BE2C (cell line): ENCODE measurements around the gene KSR2.

Experiments used
- DNase-seq: peaks from one replicate; pipeline ENCODE4 v3.0.0-alpha.2; 2020
- H3K27me3 ChIP-seq: fragments of 250-450 bp; sonication (Bioruptor Pico); 2 replicates; pipeline ENCODE4 v1.5.1; 2020; ENCODE audit warnings: mild to moderate bottlenecking
- H3K36me3 ChIP-seq: fragments of 250-450 bp; sonication (Bioruptor Pico); 2 replicates; pipeline ENCODE4 v1.5.1; 2020; ENCODE audit warnings: mild to moderate bottlenecking
- H3K4me1 ChIP-seq: fragments of 250-450 bp; sonication (Bioruptor Pico); 2 replicates; pipeline ENCODE4 v1.5.1; 2020
- H3K4me3 ChIP-seq: 2 replicates; pipeline ENCODE4 v1.5.1; 2011; ENCODE audit warnings: low read depth, low read length
- H3K9me3 ChIP-seq: fragments of 250-450 bp; sonication (Bioruptor Pico); 2 replicates; pipeline ENCODE4 v1.5.1; 2020
- TF ChIP-seq, protein P1 (sequence below): IDR thresholded peaks from 2 replicates; pipeline ENCODE4 v1.5.1; 2012; ENCODE audit warnings: mild to moderate bottlenecking, low read depth, low read length

The KSR2 gene

DNA sequence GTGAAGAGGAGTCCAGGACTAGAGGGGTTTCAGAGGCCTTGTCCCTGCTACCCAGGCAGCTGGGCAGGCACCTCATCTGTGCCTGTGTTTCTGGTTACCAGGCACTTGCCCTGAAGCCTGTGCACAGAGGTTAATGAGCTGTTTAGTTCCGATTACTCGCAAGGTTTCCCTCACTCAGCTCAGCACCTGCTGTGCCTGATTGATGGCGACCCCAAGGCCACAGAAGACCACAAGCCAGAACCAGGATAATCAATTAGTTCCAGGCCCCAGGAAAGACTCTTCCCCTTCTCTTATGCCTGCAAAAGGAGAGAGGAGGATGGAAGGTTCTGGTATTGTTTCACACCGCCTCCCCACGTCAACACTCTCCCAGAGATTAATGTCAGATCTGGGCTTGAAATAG, 518.6 kb downstream of the KSR2 start:
- H3K27me3 ChIP-seq, result no peaks in the 10 kb centered on the region
- H3K9me3 ChIP-seq, result no peaks in the 10 kb centered on the region
- DNase-seq, result no peak
- H3K36me3 ChIP-seq, result no peaks in the 10 kb centered on the region
- no peak overlapping the region for H3K4me3 ChIP-seq
- no peaks in the 10 kb centered on the region for H3K4me1 ChIP-seq
- TF ChIP-seq, protein P1, sequence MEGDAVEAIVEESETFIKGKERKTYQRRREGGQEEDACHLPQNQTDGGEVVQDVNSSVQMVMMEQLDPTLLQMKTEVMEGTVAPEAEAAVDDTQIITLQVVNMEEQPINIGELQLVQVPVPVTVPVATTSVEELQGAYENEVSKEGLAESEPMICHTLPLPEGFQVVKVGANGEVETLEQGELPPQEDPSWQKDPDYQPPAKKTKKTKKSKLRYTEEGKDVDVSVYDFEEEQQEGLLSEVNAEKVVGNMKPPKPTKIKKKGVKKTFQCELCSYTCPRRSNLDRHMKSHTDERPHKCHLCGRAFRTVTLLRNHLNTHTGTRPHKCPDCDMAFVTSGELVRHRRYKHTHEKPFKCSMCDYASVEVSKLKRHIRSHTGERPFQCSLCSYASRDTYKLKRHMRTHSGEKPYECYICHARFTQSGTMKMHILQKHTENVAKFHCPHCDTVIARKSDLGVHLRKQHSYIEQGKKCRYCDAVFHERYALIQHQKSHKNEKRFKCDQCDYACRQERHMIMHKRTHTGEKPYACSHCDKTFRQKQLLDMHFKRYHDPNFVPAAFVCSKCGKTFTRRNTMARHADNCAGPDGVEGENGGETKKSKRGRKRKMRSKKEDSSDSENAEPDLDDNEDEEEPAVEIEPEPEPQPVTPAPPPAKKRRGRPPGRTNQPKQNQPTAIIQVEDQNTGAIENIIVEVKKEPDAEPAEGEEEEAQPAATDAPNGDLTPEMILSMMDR, result no peak

DNA sequence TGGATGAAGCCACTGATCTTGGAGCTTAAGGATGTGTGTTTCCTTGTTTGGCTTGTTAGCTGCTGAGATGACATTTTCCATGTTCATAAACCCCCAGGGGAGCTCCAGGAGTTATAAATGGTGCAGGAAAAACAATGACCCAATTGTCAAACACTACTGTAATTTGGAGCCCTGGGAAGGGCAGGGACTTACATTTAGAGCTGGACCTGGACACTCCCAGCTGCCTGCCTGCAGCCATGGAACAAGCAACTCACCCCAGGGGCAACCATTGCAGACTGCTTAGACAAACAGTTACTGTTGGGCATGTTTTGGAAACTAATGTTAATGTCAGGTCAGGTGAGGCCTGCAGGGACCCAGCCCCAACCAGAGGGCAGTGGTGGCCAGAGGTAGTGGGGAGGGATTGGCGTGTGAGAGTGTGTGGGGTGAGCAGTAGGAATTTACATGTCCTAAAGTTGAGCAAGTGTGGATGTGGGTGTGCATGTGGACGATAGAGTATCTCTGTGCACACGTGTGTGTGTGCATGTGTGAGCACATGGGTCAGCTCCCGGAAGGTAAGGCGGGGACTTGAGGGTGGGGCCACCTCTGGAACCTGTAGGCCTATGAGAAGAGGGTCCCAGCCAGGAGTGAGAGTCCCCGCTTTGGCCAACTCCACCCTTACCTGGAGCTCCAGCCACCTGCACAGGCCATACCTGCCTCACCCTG, 521.0 kb downstream of the KSR2 start:
- Histone ChIP-seq H3K9me3 (no peaks in the 10 kb centered on the region), H3K36me3 (no peaks in the 10 kb centered on the region), H3K4me3 (no peak overlapping the region), H3K4me1 (no peaks in the 10 kb centered on the region), H3K27me3 (no peaks in the 10 kb centered on the region)
- no peak for DNase-seq
- TF ChIP-seq, protein P1, result no peak

DNA sequence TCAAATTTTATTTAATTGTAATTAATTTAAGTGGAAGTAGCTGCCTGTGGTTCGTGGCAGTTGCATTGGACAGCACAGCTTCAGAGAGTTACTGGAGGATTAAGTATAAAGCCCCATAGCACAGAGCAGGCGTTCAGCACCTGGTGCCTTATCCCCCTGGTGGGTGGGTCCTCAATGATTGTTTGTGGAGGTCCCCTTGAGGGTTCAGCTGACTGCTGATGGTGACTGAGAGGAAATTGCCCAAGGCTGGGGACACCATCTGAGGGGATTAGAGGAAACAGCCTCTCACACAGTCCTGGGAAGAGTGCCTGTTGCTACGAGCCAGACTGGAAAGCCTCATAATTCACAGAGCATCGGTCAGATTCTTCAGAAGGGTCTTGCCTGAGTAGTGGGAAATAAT, 524.0 kb downstream of the KSR2 start:
- Histone ChIP-seq H3K27me3 (no peaks in the 10 kb centered on the region), H3K9me3 (no peaks in the 10 kb centered on the region), H3K4me1 (no peaks in the 10 kb centered on the region), H3K36me3 (no peaks in the 10 kb centered on the region), H3K4me3 (no peak overlapping the region)
- TF ChIP-seq, protein P1, result no peak
- DNase-seq, result no peak

DNA sequence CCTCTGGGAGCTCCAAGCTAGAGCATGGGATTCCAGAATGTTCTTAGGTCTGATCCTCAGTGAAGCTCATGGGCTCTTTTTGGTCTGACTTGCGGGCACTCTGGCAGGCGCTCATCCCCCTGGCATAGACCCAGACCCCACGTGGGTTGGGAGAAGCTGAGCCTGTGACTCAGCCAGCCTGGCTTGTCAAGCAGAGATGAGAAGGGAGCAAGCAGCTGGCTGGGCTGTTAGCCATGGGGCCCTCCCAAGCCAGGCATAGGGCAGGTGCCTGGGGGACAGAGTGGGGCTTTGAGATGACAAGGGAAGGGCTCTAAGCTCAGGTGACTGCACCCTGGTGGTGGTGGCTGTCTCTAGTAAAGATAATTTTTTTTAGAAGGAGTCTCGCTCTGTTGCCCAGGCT, 527.0 kb downstream of the KSR2 start:
- Histone ChIP-seq H3K27me3 (no peaks in the 10 kb centered on the region), H3K9me3 (no peaks in the 10 kb centered on the region), H3K4me1 (no peaks in the 10 kb centered on the region), H3K36me3 (no peaks in the 10 kb centered on the region), H3K4me3 (no peak overlapping the region)
- DNase-seq, result no peak
- TF ChIP-seq, protein P1, result no peak

DNA sequence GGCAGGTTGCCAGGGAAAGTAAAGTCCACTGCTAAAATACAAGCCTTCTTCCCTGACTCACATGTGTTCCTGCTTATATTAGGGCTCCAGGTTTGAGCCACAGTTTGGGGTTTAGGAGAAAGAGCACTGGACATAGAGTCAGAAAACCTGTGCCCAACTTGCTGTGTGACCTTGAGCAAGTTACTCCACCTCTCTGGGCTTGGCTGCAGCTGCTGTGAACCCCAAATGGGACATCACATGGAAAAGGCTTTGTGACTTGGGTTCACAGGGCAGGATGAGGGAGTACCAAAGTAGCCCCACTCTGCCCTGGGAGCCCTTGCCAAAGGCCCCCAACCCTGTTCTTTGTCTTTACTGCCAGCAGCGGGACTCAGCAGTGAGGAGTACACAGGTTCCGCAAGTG, 528.4 kb downstream of the KSR2 start:
- Histone ChIP-seq H3K27me3 (no peaks in the 10 kb centered on the region), H3K9me3 (no peaks in the 10 kb centered on the region), H3K36me3 (no peaks in the 10 kb centered on the region), H3K4me1 (no peaks in the 10 kb centered on the region), H3K4me3 (no peak overlapping the region)
- DNase-seq, result no peak
- TF ChIP-seq, protein P1, result no peak

DNA sequence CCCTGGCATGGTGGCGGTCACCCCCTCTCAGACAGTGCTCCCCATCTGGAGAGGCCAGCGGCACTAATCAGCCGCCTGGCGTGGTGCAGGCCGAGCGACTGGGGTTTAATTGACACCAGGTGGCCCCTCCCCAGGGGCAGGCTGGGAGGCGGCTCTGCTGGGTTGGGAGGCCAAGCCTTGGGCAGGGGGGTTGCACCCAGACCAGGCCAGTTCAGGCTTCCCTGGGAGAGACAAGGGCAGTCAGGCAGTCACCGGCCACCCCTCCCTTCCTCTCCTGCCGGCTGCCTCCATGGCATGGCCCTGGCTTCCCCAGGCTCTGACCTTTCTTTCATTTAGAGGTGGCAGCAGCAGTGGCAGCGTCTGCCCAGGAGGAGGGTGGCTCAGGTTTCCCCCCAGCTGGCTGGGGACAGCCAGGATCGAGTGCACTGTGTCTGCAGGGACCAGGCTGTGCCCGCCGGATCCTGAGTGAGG, 529.2 kb downstream of the KSR2 start:
- Histone ChIP-seq H3K27me3 (no peaks in the 10 kb centered on the region), H3K4me3 (no peak overlapping the region), H3K4me1 (no peaks in the 10 kb centered on the region), H3K36me3 (no peaks in the 10 kb centered on the region), H3K9me3 (no peaks in the 10 kb centered on the region)
- TF ChIP-seq, protein P1, result no peak
- DNase-seq, result peak; percentile 27
